ENCODE data around the gene CSMD2. TPM values are rescaled to one million over a fixed set of nuclear protein-coding genes. Genes with fewer than 3 reads are reported as not detected.

Gene CSMD2
- total and polyA plus RNA-seq, 2 of the 8 experiments (the other 6 are each of a cell fraction or from before 2014, with no cell fraction given), result 7.0 to 14.7 TPM

DNA sequence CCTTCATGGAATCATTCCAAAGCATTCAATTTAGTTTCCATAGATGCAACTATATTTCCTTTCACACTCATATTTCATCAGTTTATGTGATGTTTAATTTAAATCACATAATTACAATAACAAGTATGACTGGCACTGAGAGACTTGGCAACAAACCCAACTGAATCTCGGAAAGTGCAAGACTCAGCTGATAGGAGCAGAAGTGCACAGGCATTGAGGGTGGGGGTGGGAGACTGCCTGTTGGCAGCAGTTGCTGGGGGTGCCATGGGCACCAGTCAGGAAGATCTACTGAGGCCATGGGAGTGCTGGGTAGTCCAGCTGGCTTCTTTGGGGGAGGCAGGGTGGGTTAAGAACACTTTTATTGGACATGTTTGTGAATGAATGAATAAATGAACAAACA lies 311.6 kb downstream of the CSMD2 start:
- H2AFZ ChIP-seq (ENCODE audit: low read length), result no peak overlapping the region
- POLR2A ChIA-PET (ENCODE audit: partially characterized antibody), result interaction anchor here (1.3 kb wide), 1 partner anchor 10 kb away, joined by 3 read pairs; no protein-coding TSS in a partner anchor

More for the DNA sequence above, 311.6 kb downstream of the CSMD2 start:
- Histone ChIP-seq H3K4me1 (replicated peaks in 1 of 4; ENCODE audit: control insufficient read depth in 3 of 4, insufficient read depth in 4 of 4, low read length in 3 of 4) (peaks cover 4 to 28% (median 12%) of the 10 kb centered on the region in 4 experiments; a peak in 6 of 7 replicates), H3K27ac (ENCODE audit: low read depth, low read length) (no peak overlapping the region), H3K27me3 (replicated peaks in 1 of 4; ENCODE audit: control insufficient read depth in 3 of 4, extremely low read depth in 1 of 4, insufficient read depth in 3 of 4, low read length in 3 of 4) (no peaks in the 10 kb centered on the region), H3K4me3 (ENCODE audit: extremely low read depth in 1 of 4, insufficient read depth in 2 of 4, low read depth in 3 of 4, low read length in 4 of 4) (no peak overlapping the region), H2BK120ac (replicated peaks; ENCODE audit: low read depth, low read length) (no peak overlapping the region), H3K4me2 (ENCODE audit: insufficient read depth in 1 of 2, low read depth in 2 of 2, low read length in 2 of 2) (no peak overlapping the region), H2BK15ac (ENCODE audit: low read length) (no peak overlapping the region), H3K18ac (ENCODE audit: extremely low read depth, low read length) (no peak overlapping the region), H3K9me3 (ENCODE audit: insufficient read depth in 2 of 2, low read depth in 1 of 2, low read length in 1 of 2) (no peaks in the 10 kb centered on the region), H3K4ac (replicated peaks; ENCODE audit: insufficient read length, low read depth, low read length) (no peak overlapping the region), H2BK5ac (ENCODE audit: low read depth, low read length) (no peak overlapping the region), H3K14ac (ENCODE audit: insufficient read length) (no peak overlapping the region), H4K5ac (ENCODE audit: insufficient read length, low read depth, low read length) (no peak overlapping the region), H2BK12ac (ENCODE audit: low read depth, low read length) (no peak overlapping the region), H3K36me3 (ENCODE audit: control insufficient read depth in 2 of 4, insufficient read depth in 4 of 4, low read length in 3 of 4) (no peaks in the 10 kb centered on the region), H3K56ac (replicated peaks; ENCODE audit: insufficient read length, low read depth, low read length) (no peak overlapping the region), H4K8ac (ENCODE audit: extremely low read depth, insufficient read depth, low read length) (no peak overlapping the region), H3K79me2 (ENCODE audit: control insufficient read depth in 1 of 2, insufficient read depth in 2 of 2, low read length in 2 of 2) (no peaks in the 10 kb centered on the region), H4K91ac (replicated peaks; ENCODE audit: insufficient read length, low read length) (no peak overlapping the region), H3K79me1 (ENCODE audit: low read depth, low read length) (no peaks in the 10 kb centered on the region), H2BK20ac (ENCODE audit: low read length) (no peak overlapping the region), H3K23me2 (ENCODE audit: low read depth, low read length) (0 out of 2 replicates have a peak, but pooled peaks cover 1% of the 10 kb centered on the region), H4K20me1 (replicated peaks in 1 of 2; ENCODE audit: control insufficient read depth in 1 of 2, insufficient read depth in 2 of 2, low read length in 2 of 2) (peaks cover 1 to 2% of the 10 kb centered on the region in 2 experiments), H2AK5ac (ENCODE audit: low read depth, low read length) (no peak overlapping the region), H3K23ac (ENCODE audit: insufficient read length) (no peak overlapping the region), H3K9ac (replicated peaks in 1 of 4; ENCODE audit: extremely low read depth in 1 of 4, low read depth in 3 of 4, low read length in 3 of 4) (no peak overlapping the region)
- WGBS, 2 experiments (ENCODE audit: extremely low coverage in 1 of 2, insufficient coverage in 1 of 2, insufficient read length in 1 of 2, insufficient replicate concordance in 2 of 2, low coverage in 1 of 2, low lambda C conversion rate in 2 of 2, missing lambda C conversion rate in 1 of 2), result 90% methylated on average over 1 of the region's 1 CpG; no CpG with 5 or more reads in 1 of the 2 experiments
- no peak for TF ChIP-seq POU5F1 (IDR thresholded peaks at IDR 0.05; ENCODE audit: low read depth, low read length)
- TF ChIP-seq YY1 (IDR thresholded peaks at IDR 0.05; ENCODE audit: low read depth, low read length), result no peak
- no peak for TF ChIP-seq TCF12 (IDR thresholded peaks at IDR 0.05; ENCODE audit: low read depth, low read length)
- no peak for TF ChIP-seq SIN3A (conservative IDR thresholded peaks at IDR 0.05 in 1 of 2, IDR thresholded peaks at IDR 0.05 in 1 of 2; ENCODE audit: low read depth in 1 of 2, low read length in 2 of 2)
- TF ChIP-seq BRCA1 (IDR thresholded peaks at IDR 0.05; ENCODE audit: low read depth, low read length), result no peak
- no peak for TF ChIP-seq ZNF274 (IDR thresholded peaks at IDR 0.05; ENCODE audit: borderline replicate concordance, extremely low read depth, low read length)
- CTCF ChIA-PET (ENCODE audit: partially characterized antibody), result interaction anchor here (1.0 to 2.0 kb wide), 4 partner anchors 8 to 260 kb away, joined by 3 to 7 read pairs (median 5); no protein-coding TSS in a partner anchor
- DNase-seq (ENCODE audit: low read depth in 1 of 2, low spot score in 2 of 2) (no peak), FAIRE-seq (no peak)
